Nephron (organoid): Measurements from ENCODE around the gene ATP9A.
"Not testable (repeated sequence)": the region's sequence is repeated elsewhere in the genome, so short reads cannot be mapped to it uniquely, and the experiment has no call there.

Experiments
- H3K27ac Mint-ChIP-seq, 3 experiments: 2 replicates each; pipeline ENCODE4 v1.8.0; 2020; ENCODE audit warnings: mixed read lengths in 3 of 3, mild to moderate bottlenecking in 2 of 3, moderate library complexity in 1 of 3
- H3K27me3 Mint-ChIP-seq: 2 replicates; pipeline ENCODE4 v1.8.0; 2021; ENCODE audit warnings: low read depth, mild to moderate bottlenecking, moderate library complexity, mixed read lengths
- H3K36me3 Mint-ChIP-seq: 2 replicates; pipeline ENCODE4 v1.8.0; 2020; ENCODE audit warnings: low read depth, mixed read lengths
- H3K4me1 Mint-ChIP-seq: 2 replicates; pipeline ENCODE4 v1.8.0; 2020; ENCODE audit warnings: mixed read lengths
- H3K4me3 Mint-ChIP-seq, 3 experiments: 2 replicates each; pipeline ENCODE4 v1.8.0; 2020; ENCODE audit warnings: mild to moderate bottlenecking in 3 of 3, mixed read lengths in 3 of 3, moderate library complexity in 2 of 3
- H3K9me3 Mint-ChIP-seq: 2 replicates; pipeline ENCODE4 v1.8.0; 2020; ENCODE audit warnings: mixed read lengths
- TF ChIP-seq, protein P1 (sequence below), 3 experiments: fragments of 200-600 bp; sonication (generic); IDR thresholded peaks; one replicate each; pipeline ENCODE4 v1.5.0; 2021; ENCODE audit warnings: antibody characterized with exemption in 3 of 3; ENCODE audit not compliant: unreplicated experiment in 3 of 3

Gene ATP9A

DNA sequence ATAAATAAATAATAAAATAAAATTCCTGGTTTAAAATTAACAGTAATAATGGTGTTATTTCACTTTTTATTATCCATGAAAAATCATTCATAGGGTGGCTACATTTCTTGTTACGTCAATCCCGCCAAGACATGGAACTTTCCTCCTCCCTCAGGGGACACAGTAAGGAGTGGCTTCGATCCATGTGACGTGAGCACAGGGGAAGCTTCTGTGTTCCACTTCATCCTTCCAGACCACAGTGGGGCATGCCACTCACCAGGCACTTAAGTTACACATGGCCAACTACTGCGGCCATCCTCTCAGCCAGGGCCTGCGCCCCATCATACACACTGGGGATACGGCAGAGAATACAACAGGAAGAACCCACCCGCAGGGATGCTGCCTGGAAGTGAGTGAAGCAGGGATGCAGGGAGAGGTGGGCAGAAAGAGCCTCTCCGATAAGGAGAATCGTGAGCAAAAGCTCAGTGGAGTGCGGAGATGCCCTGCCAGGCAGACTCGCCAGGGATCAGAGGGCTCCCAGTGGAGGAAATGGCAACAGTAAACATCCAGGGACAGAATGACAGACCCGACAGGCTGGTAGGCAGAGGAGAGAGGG lies 75.3 kb downstream of the ATP9A start:
- peak overlapping the region in 2 of 3 experiments; percentile 36 to 39 for H3K27ac Mint-ChIP-seq
- H3K4me3 Mint-ChIP-seq, result no peak overlapping the region
- peaks cover 44% of the 10 kb centered on the region for H3K36me3 Mint-ChIP-seq
- TF ChIP-seq, protein P1, sequence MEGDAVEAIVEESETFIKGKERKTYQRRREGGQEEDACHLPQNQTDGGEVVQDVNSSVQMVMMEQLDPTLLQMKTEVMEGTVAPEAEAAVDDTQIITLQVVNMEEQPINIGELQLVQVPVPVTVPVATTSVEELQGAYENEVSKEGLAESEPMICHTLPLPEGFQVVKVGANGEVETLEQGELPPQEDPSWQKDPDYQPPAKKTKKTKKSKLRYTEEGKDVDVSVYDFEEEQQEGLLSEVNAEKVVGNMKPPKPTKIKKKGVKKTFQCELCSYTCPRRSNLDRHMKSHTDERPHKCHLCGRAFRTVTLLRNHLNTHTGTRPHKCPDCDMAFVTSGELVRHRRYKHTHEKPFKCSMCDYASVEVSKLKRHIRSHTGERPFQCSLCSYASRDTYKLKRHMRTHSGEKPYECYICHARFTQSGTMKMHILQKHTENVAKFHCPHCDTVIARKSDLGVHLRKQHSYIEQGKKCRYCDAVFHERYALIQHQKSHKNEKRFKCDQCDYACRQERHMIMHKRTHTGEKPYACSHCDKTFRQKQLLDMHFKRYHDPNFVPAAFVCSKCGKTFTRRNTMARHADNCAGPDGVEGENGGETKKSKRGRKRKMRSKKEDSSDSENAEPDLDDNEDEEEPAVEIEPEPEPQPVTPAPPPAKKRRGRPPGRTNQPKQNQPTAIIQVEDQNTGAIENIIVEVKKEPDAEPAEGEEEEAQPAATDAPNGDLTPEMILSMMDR (IDR thresholded peaks at IDR 0.05; ENCODE audit: unreplicated experiment in 3 of 3), result no peak
- H3K9me3 Mint-ChIP-seq, result no peaks in the 10 kb centered on the region
- H3K4me1 Mint-ChIP-seq, result peaks cover 36% of the 10 kb centered on the region
- H3K27me3 Mint-ChIP-seq, result no peaks in the 10 kb centered on the region

DNA sequence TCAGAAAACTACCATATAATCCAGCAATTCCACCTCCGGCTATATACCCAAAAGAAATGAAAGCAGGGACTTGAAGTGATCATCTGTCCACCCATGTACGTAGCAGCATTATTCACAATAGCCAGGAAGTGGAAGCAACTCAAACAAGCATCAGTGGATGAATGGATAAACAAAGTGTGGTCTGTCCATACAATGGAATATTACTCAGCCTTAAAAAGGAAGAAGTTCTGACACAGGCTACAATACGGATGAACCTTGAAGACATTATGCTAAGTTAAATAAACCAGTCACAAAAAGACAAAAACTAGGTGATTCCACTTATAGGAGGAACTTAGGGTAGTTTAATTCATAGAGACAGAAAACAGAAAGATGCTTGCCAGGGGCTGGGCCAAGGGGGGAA lies 76.5 kb downstream of the ATP9A start:
- no peaks in the 10 kb centered on the region for H3K9me3 Mint-ChIP-seq
- peaks cover 55% of the 10 kb centered on the region for H3K36me3 Mint-ChIP-seq
- H3K4me3 Mint-ChIP-seq, result no peak overlapping the region
- no peaks in the 10 kb centered on the region for H3K27me3 Mint-ChIP-seq
- no peak overlapping the region for H3K27ac Mint-ChIP-seq
- TF ChIP-seq, protein P1 (IDR thresholded peaks at IDR 0.05; ENCODE audit: unreplicated experiment in 3 of 3), result no peak
- peaks cover 24% of the 10 kb centered on the region for H3K4me1 Mint-ChIP-seq

DNA sequence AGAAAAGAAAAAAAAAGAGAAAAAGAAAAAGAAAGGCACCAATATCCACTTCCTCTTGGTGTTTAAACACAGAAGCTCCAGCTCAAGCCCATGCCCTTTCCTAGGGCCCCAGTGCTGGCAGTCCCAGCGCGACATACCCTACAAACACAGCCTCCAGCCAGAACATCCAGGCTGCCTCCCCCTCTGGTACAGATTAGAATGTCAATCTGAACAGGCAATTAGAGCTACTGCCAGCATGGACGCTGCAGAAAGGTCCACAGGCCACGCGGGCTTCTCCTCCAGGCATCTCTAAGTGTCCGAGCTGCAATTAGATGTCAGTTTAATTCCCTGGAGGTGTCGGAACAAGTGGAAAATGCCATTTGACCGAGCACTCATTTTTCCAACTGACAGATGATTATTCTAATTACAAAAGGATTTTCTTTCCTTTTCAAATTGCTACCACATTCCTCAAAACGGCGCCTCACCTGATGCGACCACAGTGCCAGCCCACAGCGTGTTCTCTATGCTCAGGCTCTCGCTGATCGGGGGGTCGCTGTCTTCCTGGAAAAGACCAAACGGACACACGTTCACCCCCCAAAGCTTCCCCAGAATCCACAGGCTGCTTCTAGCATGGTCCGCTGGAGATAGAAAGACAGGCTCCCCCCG lies 79.5 kb downstream of the ATP9A start:
- Mint-ChIP-seq H3K36me3 (peaks cover 58% of the 10 kb centered on the region), H3K27me3 (no peaks in the 10 kb centered on the region), H3K9me3 (no peaks in the 10 kb centered on the region), H3K4me1 (peaks cover 6% of the 10 kb centered on the region), H3K4me3 (no peak overlapping the region), H3K27ac (no peak overlapping the region)
- TF ChIP-seq, protein P1 (IDR thresholded peaks at IDR 0.05; ENCODE audit: unreplicated experiment in 3 of 3), result no peak

DNA sequence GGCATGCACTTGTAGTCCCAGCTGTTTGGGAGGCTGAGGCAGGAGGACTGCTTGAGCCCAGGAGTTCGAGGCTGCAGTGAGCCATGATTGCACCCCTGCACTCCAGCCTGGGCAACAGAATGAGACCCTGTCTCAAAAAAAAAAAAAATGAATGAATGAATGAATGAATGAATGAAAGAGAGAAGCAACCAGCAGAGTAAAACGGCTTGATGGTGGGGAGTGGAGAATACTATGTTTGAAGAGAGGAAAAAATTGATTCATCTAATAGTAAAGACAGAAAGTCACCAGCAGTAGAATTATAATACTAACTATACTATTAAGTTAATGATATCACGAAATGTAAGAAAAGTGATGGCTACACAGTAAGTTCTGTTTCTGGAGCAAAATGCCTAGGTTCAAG lies 80.6 kb downstream of the ATP9A start:
- Mint-ChIP-seq H3K27me3 (no peaks in the 10 kb centered on the region), H3K4me3 (no peak overlapping the region), H3K9me3 (no peaks in the 10 kb centered on the region), H3K27ac (no peak overlapping the region), H3K36me3 (peaks cover 52% of the 10 kb centered on the region), H3K4me1 (no peaks in the 10 kb centered on the region)
- TF ChIP-seq, protein P1 (IDR thresholded peaks at IDR 0.05; ENCODE audit: unreplicated experiment in 3 of 3), result no peak

DNA sequence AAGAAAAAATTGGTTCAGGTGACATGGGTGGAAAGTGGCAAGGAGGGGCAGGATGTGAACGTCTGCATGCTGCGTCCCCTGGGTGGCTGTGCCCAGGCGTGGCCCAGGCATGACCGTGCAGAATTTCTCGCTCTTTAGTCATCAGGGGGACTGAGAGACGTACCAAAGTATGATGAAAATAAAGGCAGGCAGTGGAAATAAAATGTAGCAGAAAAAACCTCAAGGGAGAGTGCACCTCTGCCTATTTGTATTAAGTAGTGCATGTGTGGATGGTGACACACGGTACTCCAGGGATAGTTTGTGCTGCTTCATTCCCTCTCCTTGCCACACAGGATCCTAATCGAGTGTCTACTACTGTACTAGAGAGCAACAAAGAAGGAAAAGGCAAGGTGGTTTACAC lies 81.1 kb downstream of the ATP9A start:
- no peaks in the 10 kb centered on the region for H3K4me1 Mint-ChIP-seq
- H3K27me3 Mint-ChIP-seq, result no peaks in the 10 kb centered on the region
- H3K36me3 Mint-ChIP-seq, result peaks cover 52% of the 10 kb centered on the region
- H3K9me3 Mint-ChIP-seq, result no peaks in the 10 kb centered on the region
- H3K27ac Mint-ChIP-seq, result no peak overlapping the region
- no peak overlapping the region for H3K4me3 Mint-ChIP-seq
- TF ChIP-seq, protein P1 (IDR thresholded peaks at IDR 0.05; ENCODE audit: unreplicated experiment in 3 of 3), result no peak

DNA sequence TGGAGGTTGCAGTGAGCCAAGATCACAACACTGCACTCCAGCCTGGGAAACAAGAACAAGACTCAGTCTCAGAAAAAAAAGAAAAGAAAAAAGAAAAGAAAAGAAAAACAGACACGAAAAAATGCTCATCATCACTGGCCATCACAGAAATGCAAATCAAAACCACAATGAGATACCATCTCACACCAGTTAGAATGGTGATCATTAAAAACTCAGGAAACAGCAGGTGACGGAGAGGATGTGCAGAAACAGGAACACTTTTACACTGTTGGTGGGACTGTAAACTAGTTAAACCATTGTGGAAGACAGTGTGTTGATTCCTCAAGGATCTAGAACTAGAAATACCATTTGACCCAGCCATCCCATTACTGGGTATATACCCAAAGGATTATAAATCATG lies 82.7 kb downstream of the ATP9A start:
- H3K27ac Mint-ChIP-seq, result not testable (repeated sequence)

More for the DNA sequence above, 82.7 kb downstream of the ATP9A start:
- H3K4me3 Mint-ChIP-seq, H3K9me3 Mint-ChIP-seq, H3K27me3 Mint-ChIP-seq, H3K4me1 Mint-ChIP-seq: not testable (repeated sequence)
- peaks cover 50% of the 10 kb centered on the region for H3K36me3 Mint-ChIP-seq
